Left lobe of liver (tissue), 2 donors: Measurements from ENCODE around the gene VSNL1. TPM values are rescaled to one million over a fixed set of nuclear protein-coding genes. Genes with fewer than 3 reads are reported as not detected.
A peak's percentile ranks its signal among the peaks of the same experiment; 100 is the strongest.
"Not testable (repeated sequence)": the region's sequence is repeated elsewhere in the genome, so short reads cannot be mapped to it uniquely, and the experiment has no call there.

Source experiments
- ATAC-seq: fragments of 200-7000 bp; cut with Tn5 transposase; one replicate; pipeline ENCODE4 v1.9.1; 2020; ENCODE audit warnings: mild to moderate bottlenecking, moderate library complexity
- DNase-seq: peaks from one replicate; pipeline ENCODE4 v3.0.0-alpha.2; 2020; ENCODE audit warnings: low spot score
- total RNA-seq: library from RNA; stranded (reverse); gene quantifications from one replicate; pipeline ENCODE4 v1.2.1, GENCODE V29; 2021
- donor health status: DM: no; HTN: no; CAD: no; lungs with moderate emphysema.
- donor health status: DM: no; HTN: yes; CAD: no.

VSNL1 gene
- total RNA-seq, 1 donor from 2014 or later: 11.9 TPM

- DNase-seq (no peak), ATAC-seq (no peak)
Measured at GRCh38 chr2:17541531-17541950, 1.0 kb downstream of the VSNL1 start.

DNA sequence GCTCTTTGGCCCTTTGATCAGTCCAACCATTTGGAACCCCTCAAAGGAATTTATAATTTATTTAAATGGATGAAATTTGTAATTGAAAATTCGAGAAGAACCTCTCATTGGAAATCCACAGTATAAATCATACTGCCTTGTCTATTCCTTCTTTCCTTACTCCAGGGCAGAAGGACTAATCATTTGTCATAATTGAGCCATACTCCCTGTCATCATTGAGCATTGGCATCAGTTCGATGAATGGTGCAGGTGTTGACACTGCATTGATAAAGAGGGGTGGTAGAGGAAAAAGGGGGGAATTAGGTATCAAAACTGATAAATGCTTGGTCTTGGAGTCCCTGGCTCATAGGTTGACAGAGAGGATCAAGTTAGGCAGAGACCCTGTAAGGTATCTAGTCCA, 2.0 kb downstream of the VSNL1 start:
- DNase-seq: no peak
- no peak for ATAC-seq

GRCh38 chr2:17543131-17543660, 2.7 kb downstream of the VSNL1 start:
- ATAC-seq: no peak
- DNase-seq: no peak

- ATAC-seq (no peak), DNase-seq (no peak)
Measured at GRCh38 chr2:17543848-17544247, 3.4 kb downstream of the VSNL1 start.

DNA sequence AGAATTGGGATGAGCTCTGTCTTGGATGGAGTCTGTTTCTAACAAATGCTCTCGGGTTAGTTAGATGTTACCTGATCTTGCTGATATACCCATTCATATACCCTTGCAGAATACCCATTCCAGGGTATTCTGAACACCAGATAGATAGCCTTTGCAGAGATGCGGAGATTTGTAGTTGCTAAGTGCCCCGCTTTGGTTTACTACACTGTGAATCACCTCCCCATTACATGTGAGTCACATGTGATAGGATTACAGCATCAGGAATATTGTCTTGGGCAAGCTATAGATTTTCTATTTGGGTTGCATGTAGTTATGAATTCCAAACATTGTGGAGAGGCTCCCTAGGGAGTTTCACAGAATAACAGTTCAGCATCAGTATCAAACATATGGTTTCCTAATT, 3.8 kb downstream of the VSNL1 start:
- DNase-seq: no peak

DNA sequence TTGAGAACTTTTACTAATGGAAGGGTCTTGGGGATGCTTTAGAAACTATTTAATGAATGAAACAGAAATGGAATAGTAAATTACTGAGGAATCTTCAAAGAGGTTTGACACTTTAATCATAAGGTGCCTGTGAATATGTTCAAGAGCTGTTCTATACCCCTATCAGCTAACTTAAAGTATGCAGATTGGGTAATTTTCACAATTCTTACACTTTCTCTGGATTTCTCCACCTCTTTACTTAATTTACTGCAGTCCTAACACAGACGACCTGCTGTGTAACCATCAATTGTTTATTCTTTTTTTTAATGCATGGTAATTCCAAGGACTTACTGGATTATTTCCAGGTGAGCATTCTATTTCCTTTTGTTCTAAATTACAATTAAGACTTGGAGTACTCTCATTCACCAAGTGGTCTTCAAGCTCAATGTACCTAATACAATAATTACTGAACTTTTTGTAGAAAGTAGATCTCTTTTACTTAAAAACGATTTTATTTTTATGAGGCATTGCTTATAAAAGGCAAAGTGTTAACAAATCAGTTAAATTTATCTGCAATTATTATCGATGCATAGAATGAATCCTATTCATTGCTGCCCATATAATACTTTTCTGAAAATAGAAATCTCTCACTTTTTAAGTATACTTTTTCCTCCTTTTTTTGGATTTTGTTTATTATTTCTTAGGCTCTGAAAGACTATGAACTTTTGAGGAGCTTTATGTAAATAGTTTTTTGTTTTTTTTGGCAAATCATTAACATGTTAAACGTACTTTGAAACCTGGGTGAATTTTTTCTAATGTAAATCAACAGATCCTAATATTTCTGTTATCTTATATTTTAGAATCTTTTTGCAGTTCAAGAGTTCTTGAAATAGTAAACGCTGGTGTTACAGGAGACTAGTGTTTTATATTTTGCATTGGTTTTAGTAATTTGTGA, 5.5 kb downstream of the VSNL1 start:
- no peak for DNase-seq
- peak; percentile 36 for ATAC-seq

More for the DNA sequence above, 3.8 kb downstream of the VSNL1 start:
- ATAC-seq: no peak

- ATAC-seq: peak; percentile 25
- DNase-seq: no peak
Measured at GRCh38 chr2:17547237-17547636, 6.7 kb downstream of the VSNL1 start.

GRCh38 chr2:17547737-17548136, 7.2 kb downstream of the VSNL1 start:
- no peak for DNase-seq
- peak; percentile 65 for ATAC-seq

DNA sequence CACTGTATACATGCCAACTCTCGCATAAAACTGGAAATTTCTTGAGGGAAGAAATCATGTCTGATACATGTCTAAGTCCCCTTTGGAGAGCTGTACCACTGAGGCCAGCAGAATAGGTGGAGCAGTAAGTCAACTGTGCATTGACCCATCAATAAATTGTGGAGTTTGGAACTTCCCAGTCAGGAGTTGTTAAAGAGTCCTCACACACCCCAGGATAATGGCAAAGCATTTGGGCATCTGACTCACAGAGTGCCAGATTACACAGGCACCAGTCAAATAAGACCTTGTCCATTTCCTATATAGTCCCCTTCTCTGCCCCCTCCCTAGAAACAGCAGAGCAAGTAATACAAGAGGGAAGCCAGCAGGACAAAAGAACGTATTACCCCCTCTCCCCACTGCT, 10.4 kb downstream of the VSNL1 start:
- no peak for DNase-seq
- no peak for ATAC-seq

DNA sequence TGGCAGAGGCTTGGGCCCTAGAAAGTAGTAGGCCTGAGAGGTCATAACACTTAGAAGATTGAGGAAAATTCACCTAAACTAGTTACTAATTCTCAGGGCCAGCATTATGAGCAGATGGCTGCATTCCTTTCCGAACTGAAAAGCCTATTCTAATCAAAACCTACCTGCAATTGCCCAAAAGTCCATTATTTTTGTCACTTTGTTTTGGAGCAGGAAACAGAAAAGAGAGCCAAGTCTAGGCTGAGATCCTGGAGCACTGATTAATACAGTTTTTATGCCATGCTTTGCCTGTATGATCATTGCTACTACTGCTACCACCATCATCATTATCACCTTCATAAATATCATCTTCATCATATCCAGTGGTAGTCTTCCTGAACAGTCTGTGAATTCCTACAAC, 14.7 kb downstream of the VSNL1 start:
- ATAC-seq: peak; percentile 71
- no peak for DNase-seq

DNA sequence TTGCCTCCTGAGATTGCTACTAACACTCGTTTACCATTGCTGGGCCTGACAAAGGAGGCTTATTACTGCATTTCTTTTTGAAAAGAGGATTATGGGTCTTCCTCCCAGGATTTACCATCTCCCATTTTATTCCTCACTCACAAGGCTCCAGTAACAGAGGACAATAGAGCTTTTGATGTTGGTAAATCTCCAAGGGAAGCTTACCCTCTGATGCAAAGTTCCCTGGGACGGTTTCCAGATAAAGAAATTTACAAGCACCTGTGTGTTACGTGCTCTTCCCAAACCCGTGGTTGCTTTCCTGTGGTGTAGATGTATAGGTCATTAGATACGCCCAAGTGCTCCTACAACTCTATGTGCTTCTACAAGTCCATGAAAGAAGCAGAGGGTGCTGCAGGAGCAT, 17.1 kb downstream of the VSNL1 start:
- peak; percentile 87 for ATAC-seq

GRCh38 chr2:17558053-17558452, 17.6 kb downstream of the VSNL1 start:
- ATAC-seq (no peak), DNase-seq (no peak)

More for the DNA sequence above, 17.1 kb downstream of the VSNL1 start:
- DNase-seq: no peak

DNA sequence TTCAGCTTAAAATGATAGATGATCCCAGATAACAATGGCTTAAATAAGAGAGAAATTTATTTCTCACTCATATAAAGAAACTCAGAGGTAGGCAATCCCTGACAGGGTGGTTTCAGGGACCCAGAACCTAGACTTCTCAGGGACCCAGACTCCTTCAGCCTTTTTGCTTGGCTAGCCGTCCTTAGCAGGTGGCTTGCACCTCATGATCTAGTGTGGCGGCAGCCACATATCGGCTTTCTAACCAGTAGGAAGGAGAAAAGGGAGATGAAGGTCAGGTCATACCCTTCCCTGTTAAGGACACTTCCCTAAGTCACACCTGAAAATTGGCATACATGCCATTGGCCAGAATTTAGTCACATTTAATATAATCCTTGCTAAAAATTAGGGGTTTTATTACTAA, 18.4 kb downstream of the VSNL1 start:
- ATAC-seq: no peak
- DNase-seq: no peak

GRCh38 chr2:17565726-17566125, 25.2 kb downstream of the VSNL1 start:
- not testable (repeated sequence) for DNase-seq, ATAC-seq

DNA sequence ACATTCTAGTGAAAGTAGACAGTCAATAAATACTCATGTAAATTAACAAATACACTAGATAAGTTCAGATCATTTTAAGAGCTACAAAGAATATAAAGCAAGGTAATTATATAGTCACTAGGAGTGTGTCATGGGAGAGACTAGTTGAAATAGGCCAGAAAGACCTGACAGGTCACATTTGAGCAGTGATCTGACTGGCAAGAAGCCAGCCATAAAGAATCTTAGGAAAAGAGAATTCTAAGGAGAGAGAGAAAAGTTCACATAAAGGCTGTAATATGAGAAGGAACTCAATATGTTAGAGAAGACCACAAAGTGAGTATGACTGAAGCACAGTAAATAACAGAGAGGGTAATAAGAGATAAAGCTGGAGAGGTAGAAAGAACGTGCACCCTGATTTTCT, 31.2 kb downstream of the VSNL1 start:
- no peak for ATAC-seq
- DNase-seq: no peak

- ATAC-seq: peak; percentile 92
- DNase-seq: no peak
Measured at GRCh38 chr2:17573085-17573803, 32.7 kb downstream of the VSNL1 start.

- ATAC-seq: no peak
- no peak for DNase-seq
Measured at GRCh38 chr2:17573804-17574175, 33.3 kb downstream of the VSNL1 start.

- DNase-seq (no peak), ATAC-seq (no peak)
Measured at GRCh38 chr2:17574406-17575073, 34.0 kb downstream of the VSNL1 start.

DNA sequence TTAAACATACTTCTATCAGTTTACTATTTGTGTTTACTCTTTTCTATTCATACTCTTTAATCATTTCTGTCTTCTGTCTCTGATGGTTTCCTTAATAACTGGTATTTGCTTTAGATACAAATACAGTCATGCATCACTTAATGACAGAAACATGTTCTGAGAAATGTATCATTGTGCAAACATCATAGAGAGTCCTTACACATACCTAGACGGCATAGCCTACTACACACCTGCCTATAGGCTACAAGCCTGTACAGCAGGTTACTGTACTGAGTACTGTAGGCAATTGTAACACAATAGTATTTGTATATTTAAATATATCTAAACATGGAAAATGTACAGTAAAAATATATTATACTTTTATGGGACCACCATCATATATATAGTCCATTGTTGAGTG, 36.3 kb downstream of the VSNL1 start:
- DNase-seq (no peak), ATAC-seq (no peak)

GRCh38 chr2:17578466-17578928, 38.0 kb downstream of the VSNL1 start:
- DNase-seq (no peak), ATAC-seq (peak; percentile 30)
